Testis (tissue), 2 donors: ENCODE measurements around the gene FKTN.
"Not testable (repeated sequence)": the region's sequence is repeated elsewhere in the genome, so short reads cannot be mapped to it uniquely, and the experiment has no call there.

ENCODE experiments used
- CTCF ChIP-seq, 3 experiments: fragments of 450-650 bp in 2 of 3; fragments of 200-600 bp in 1 of 3; sonication (generic) in 1 of 3; IDR thresholded peaks; one replicate each; pipeline ENCODE4 v1.5.1; 2016 to 2019; ENCODE audit warnings: antibody characterized with exemption in 3 of 3, mild to moderate bottlenecking in 2 of 3, moderate library complexity in 1 of 3
- POLR2A ChIP-seq: fragments of 450-650 bp; IDR thresholded peaks from one replicate; pipeline ENCODE4 v1.6.1; 2017; ENCODE audit warnings: antibody characterized with exemption, mild to moderate bottlenecking, moderate library complexity

DNA sequence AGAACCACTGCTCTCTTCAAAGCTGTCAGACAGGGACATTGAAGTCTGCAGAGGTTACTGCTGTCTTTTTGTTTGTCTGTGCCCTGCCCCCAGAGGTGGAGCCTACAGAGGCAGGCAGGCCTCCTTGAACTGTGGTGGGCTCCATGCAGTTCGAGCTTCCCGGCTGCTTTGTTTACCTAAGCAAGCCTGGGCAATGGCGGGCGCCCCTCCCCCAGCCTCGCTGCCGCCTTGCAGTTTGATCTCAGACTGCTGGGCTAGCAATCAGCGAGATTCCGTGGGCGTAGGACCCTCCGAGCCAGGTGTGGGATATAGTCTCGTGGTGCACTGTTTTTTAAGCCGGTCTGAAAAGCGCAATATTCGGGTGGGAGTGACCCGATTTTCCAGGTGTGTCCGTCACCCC, 23.6 kb downstream of the FKTN start:
- not testable (repeated sequence) for TF ChIP-seq CTCF (IDR thresholded peaks at IDR 0.05); POLR2A
